Hippocampal formation (tissue), 2 donors: ENCODE results near the gene MAPK10.
"Not testable (repeated sequence)": the region's sequence is repeated elsewhere in the genome, so short reads cannot be mapped to it uniquely, and the experiment has no call there.

Experiments used
- DNase-seq, 2 donors: peaks; one replicate each; lab custom pipeline; 2025; lab: John Stamatoyannopoulos, UW

Gene MAPK10

DNA sequence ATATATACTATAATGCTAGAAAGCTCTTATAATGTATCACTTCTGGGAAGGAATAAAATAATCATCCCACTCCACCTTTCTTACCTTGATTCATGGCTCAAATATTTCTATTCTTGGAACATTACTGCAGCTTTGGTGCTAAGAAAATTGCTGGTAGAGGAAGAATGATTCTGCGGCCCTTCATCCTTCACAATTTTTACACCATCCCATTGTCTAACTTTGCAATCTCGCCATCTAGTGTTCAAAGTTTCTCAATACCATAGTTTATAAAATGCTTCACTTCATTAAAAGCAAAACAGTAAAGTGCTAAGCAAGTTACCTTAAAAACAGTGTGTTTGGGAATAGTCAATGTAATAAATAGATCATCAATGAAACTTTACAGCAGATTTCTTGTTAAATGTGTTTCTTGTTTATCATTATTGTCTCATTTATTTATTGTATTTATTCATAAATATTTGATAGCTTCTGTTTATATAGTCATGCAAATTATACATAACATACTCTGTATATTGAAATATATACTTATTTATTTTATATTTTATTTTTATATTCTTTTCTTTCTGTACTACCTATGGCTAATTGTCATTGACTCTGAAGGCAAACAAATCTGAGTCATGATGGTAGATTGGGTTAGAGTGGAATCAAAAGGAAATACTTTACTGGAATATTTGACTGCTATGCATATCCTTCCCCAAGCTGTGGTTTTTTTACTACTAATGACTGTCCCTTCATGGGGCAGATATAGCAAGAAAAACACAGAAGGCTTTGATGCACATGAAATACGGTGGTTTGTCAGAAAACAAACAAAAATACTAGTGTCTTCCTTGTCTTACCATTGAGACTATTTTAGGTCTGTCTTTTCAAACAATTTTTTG, 390.7 kb downstream of the MAPK10 start:
- peak in 1 of 2 donors; percentile 75 for DNase-seq

DNA sequence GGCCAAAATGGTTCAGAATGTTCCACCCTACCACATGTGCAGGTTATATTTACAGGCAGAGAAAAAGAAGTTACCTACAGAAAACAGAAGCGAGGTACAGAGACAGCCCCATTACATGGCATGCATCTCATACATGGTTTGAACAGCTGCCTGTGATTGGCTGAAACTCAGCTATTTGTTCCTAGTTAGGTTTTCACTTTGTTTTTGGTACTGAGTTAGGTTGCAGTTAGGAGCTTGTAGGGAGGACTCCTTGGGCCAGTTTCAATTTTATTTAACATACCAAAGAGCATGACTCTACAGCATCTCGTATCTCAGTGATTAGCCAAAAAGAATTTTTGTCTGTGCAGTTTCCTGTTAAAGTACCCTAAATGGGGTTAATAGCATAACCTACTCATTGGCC, 392.0 kb downstream of the MAPK10 start:
- DNase-seq: no peak

DNA sequence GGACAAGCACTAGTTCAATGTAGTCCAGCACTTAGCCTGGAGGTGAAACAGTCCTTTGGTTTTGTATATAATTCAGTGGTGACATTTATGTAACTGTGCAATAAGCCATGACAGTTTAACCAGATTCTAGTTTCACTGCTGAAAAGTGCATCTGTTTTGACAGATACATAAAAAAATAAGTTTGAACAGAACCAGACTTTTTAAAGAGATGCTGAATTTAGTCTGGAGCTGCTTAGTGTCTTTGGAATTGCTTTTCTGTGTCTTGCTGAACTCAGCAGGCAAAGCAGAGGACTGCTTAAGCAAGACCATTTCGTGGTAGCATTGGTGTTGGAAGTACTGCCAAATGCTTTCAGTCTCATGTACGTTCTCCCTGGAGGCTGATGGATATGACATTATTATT, 393.5 kb downstream of the MAPK10 start:
- no peak for DNase-seq

DNA sequence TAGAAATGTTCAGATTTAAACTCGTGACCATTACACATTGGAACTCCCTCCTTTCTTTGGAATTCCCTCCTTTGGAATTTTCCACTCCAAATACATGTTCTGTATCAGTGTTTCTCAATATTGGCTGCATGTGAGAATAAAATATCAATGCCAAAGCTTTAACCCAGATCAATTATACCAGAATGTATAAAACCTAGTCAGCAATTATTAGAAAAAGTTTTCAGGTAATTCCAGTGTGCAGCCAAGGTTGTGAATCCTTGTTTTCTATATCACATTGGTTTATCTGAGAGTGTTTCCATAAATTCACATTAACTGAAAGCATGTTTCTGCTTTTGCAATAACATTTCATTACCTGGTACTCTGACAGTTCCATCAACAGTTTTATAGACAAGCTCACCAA, 394.3 kb downstream of the MAPK10 start:
- DNase-seq: no peak

DNA sequence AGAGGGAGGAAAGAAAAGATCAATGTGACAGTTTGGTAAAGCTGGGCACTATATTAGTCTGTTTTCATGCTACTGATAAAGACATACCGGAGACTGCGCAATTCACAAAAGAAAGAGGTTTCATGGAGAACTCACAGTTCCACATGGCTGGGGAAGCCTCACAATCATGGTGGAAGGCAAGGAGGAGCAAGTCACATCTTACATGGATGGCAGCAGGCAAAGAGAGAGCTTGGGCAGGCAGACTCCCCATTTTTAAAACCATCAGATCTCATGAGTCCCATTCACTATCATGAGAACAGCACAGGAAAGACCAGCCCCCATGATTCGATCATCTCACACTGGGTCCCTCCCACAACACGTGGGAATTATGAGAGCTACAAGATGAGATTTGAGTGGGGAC, 394.8 kb downstream of the MAPK10 start:
- not testable (repeated sequence) for DNase-seq

DNA sequence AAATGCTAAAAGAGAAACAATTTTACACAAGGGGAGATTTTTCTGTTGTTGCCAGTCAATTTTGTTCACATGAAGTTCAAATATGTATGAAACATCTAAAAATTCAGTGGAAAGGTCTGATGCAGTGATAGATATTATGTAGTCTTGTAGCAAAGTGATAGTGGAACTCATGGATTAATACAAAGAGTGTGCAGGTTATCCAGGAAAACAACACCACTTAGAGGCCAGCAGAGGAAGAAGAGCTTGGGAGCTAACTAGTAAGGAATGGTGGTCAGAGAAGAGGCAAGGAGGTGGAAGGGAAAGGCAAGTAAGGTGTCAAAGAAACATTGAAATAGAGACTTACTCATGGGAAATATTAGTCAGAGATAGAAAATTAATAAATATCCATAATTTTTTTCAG, 395.6 kb downstream of the MAPK10 start:
- DNase-seq: no peak

DNA sequence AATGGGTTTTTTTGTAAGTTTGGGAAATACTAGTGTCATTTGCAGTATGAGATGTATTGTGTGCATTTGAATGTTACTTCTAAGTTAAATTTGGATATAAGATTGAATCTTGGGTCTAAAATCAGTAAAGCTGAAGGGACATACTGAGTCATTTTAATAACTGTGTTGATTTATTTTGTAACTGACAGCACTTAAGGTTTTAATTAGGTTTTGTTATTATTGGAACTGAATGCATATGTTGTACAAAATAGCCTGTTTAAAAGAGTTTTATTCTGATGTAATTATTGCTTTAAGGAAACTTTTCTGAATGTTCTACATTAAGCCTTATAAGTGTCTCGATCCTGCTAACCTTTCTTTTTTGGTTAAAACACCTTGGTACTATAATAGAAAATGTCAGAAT, 396.6 kb downstream of the MAPK10 start:
- no peak for DNase-seq

DNA sequence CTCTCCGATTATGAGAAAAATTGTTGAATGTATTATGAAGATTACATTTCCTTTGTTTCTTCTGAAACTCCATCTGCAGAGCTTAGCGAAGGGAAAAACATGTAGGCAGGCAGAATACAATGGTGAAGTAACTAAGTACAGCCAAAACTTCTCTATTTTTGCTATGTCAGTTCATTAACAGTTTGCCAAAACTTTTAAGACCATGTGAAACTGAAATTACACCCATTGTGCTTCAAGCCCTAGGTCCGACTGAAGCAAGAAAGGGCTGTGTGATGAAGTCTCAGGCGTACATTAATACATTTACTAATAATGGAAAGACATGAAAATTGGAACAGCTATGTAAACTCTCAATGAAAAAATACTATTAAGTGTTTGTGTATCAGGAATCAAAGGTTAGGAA, 398.0 kb downstream of the MAPK10 start:
- no peak for DNase-seq

DNA sequence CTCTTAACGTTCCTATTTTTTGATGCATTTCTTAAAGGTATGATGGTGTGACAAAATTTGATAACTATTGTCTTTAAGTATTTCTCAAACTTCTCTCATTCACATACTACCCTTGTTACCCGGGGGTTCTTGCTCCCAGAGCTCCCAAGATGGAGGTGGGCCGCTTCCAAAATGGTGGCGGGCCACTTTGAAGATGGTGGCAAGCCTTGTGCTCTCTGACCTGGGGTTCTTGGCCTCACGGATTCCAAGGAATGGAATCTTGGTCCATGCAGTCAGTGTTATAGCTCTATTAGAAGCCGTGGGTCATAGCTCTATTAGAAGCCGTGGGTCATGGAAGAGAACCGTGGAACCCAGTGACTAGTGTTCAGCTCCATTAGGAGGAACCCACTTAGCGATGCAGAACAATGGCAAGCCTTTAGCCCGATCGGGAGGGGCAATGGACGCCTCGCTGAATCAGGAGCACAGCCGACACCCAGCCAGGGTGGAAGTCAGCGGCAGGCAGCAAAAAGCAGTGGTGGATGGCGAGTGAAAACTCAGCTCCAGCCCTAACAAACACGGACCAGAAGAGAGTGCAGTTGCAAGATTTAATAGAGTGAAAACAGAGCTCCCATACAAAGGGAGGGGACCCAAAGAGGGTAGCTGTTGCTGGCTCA, 403.4 kb downstream of the MAPK10 start:
- no peak for DNase-seq

DNA sequence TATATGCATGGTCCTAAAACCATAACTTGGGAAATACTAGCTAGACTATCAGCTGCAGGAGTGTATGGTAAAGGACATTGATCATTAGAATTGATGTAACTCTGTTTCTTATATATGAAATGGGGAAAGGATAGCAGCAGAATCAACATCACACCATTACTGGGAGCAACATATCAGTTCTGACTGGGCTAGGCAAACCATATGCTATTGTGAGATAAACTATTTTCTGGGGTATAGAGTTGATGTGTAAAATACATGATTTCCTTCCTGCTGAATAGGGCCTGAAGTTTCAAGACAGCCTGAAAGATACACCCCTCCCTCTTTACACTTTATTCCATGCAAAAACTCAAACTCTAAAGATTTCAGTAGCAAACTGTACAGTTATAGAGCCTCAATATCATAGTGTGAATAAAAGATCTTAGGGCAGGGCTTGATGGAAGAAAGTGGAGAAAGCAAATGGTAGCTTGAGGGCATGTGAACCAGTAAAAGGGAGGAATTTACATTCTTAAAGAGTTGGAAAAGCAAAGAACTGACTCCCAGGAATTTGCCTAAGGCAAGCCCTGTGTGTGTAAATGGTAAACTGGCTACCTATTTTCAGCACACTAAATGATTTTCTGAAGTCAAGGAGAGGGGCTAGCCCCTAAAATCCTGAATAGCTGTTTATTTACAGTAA, 404.1 kb downstream of the MAPK10 start:
- no peak for DNase-seq

DNA sequence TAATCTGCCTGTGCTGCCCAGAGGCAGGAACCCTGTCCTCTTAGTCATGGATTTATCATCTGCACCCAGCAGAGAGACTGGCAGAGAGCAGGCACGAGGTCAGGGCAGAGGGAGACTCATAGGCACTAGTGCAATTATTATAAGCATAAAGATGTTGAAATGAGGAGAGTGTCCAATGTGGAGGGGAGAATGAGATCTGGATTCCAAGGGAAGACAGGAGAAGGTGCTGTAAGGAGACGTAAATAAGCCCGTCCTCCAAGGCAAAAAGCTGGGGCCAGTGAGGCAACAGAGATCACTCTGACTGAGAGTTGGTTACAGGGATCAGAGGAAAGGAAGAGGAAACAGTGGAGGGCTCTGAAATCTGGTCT, 406.2 kb downstream of the MAPK10 start:
- no peak for DNase-seq

DNA sequence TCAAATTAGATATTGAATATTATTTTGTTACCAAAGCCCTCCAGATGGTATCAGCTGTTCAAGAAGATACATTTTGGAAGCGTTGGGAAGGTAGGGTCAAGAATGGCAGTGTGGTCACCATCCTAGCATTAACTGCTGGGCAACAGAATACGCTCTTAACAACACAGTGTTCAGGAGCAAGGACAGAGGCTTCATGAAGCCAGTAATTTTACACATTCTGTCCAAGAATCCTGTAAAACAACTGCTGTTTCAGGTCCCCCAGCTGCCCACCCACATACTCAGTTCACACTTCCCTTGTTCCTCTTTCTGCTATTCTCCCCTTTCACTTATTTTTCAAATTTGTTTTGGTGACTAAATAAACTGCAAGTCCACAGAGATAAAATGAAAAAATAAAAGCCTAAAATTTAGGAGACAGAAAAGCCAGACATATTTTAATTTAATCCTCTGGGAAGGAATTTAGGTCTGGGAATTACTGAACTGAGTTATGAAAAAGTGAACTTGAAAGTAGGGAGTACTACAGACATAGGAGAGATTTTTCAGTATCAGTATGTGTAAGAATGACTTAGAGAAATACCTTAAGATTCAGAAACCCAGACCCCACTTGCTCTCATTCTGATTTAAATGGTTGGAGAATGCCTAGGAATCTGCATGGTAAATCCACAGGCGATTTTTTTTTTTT, 406.7 kb downstream of the MAPK10 start:
- DNase-seq: no peak

DNA sequence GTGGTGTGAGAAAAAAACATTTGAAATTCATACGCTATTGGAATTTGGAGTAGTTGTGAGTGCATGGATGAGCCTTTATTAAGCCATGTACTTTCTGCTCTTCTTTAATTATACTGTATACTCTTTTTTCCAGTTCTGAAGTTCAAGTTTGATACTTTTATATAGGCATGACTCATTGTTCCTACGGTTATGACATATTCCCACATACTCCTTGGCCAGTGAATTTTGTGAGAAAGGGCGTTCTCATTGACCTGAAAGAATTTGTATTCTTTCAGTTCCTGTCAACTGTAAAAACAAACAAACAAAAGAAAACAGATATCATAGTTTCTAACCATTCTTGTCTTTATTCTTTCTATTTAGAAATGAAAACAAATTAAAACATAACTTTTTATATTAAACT, 407.3 kb downstream of the MAPK10 start:
- no peak for DNase-seq

DNA sequence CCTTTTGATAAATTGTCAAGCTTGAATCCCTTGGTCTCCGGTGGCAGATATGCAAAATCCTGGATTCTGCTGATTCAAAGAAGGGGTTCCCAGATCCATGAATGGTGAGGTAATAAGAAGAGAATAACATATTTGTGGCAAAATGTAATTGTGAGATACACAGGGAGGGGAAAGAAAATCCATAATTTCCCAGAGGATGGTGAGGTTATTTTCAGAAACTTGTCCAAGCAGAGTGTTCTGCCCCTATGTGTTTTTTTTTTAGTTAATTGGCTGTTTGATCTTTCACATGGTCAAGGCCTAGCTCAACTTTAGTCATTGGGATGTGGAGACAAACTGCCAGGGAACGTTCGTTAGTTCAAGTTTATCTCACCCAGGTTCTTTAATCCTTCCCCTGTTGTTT, 408.8 kb downstream of the MAPK10 start:
- DNase-seq: no peak

DNA sequence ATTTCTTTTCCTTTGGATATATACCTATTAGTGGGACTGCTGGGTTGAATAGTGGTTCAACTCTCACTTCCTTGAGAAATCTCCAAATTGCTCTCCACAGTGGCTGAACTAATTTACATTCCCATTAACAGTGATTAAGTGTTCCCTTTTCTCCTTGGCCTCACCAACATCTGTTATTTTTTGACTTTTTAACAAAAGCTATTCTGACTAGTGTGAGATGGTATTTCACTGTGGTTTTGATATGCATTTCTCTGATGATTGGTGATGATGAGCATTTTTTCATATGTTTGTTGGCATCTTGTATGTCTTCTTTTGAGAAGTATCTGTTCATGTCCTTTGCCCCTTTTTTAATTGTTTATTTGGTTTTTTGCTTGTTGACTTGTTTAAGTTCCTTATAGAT, 413.0 kb downstream of the MAPK10 start:
- no peak for DNase-seq

DNA sequence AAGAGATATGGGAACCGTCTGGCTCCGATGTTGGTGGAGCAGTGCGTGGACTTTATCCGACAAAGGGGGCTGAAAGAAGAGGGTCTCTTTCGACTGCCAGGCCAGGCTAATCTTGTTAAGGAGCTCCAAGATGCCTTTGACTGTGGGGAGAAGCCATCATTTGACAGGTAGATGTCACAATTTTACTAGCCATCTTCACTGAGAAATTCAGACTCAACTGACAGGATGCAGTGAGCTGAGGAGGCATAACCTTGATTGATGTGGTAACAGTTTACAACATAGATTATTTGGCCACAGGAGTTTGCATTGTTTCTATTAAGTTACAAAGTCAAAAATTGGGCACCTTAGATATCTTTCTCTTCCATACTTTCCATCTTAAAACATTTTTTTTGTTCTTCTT, 417.7 kb downstream of the MAPK10 start:
- no peak for DNase-seq

DNA sequence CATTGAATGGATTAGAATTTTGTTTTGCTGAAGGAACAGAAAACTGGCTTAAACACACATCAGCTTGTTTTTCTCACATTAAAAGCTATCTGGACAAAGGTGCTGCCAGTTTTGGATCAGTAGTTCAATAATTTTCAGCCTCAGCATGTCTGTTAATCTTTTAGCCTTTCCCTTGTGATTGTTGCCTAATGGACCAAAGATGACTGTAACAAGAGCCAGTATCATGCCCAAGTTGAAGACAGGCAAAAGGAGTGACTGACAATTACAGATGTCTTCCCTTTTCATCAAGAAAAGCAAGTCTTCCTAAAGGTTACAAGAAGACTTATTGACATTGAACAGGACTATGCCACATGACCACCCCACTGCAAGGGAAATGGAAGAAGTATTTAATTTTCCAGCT, 419.7 kb downstream of the MAPK10 start:
- no peak for DNase-seq
